CD4-positive, alpha-beta T cell (primary cell): ENCODE measurements around the gene TLR2. TPM values are rescaled to one million over a fixed set of nuclear protein-coding genes. Genes with fewer than 3 reads are reported as not detected.

Experiments
- ATAC-seq: fragments of 200-7000 bp; cut with Tn5 transposase; one replicate; pipeline ENCODE4 v1.10.0; 2022; ENCODE audit warnings: mild to moderate bottlenecking; ENCODE audit not compliant: poor library complexity
- CTCF ChIA-PET: fragments of 350-600 bp; sonication (Branson Sonifier 250); formaldehyde crosslinking; loops from one replicate; lab custom pipeline; 2021; ENCODE audit warnings: antibody characterized with exemption, inconsistent platforms; lab: Charles Lee
- POLR2A ChIA-PET: fragments of 350-600 bp; sonication (Branson Sonifier 250); formaldehyde crosslinking; loops from one replicate; lab custom pipeline; 2021; ENCODE audit warnings: antibody characterized with exemption, inconsistent platforms; lab: Charles Lee
- DNase-seq, 14 experiments: peaks; one replicate each; pipeline ENCODE4 v3.0.0-alpha.2; 2013 to 2020; ENCODE audit warnings: mixed read lengths in 2 of 14
- H3K27ac ChIP-seq, 2 donors: one replicate each; pipeline versions ENCODE4 v1.5.1 to v1.7.0; 2013; ENCODE audit warnings: low read length in 2 of 2, low read depth in 1 of 2, mild to moderate bottlenecking in 1 of 2
- H3K27me3 ChIP-seq, 2 experiments: 1 replicate in 1 of 2; 2 replicates in 1 of 2; pipeline versions ENCODE4 v1.6.1 to v1.7.0; 2013; ENCODE audit warnings: low read length in 2 of 2, control low read depth in 1 of 2, mild to moderate bottlenecking in 1 of 2, moderate library complexity in 1 of 2; ENCODE audit not compliant: insufficient read depth in 2 of 2, control insufficient read depth in 1 of 2
- H3K36me3 ChIP-seq: one replicate; pipeline ENCODE4 v1.6.1; 2013; ENCODE audit warnings: low read length, control low read depth; ENCODE audit not compliant: insufficient read depth
- H3K4me1 ChIP-seq: one replicate; pipeline ENCODE4 v1.6.1; 2013; ENCODE audit warnings: low read length, control low read depth; ENCODE audit not compliant: insufficient read depth
- H3K4me3 ChIP-seq: one replicate; pipeline ENCODE4 v1.5.1; 2013; ENCODE audit warnings: mild to moderate bottlenecking, low read length, moderate library complexity
- H3K9me3 ChIP-seq, 2 experiments: 1 replicate in 1 of 2; 2 replicates in 1 of 2; pipeline versions ENCODE4 v1.6.1 to v1.7.0; 2013; ENCODE audit warnings: low read length in 2 of 2, mild to moderate bottlenecking in 2 of 2, control low read depth in 1 of 2, moderate library complexity in 1 of 2; ENCODE audit not compliant: control insufficient read depth in 1 of 2, insufficient read depth in 1 of 2
- H3K27ac Mint-ChIP-seq: one replicate; pipeline ENCODE4 v1.8.0; 2020; ENCODE audit warnings: mixed read lengths
- H3K27me3 Mint-ChIP-seq: one replicate; pipeline ENCODE4 v1.8.0; 2021; ENCODE audit warnings: mixed read lengths
- H3K36me3 Mint-ChIP-seq: one replicate; pipeline ENCODE4 v1.8.0; 2021; ENCODE audit warnings: low read depth, mixed read lengths
- H3K4me1 Mint-ChIP-seq: one replicate; pipeline ENCODE4 v1.8.0; 2021; ENCODE audit warnings: low read depth, mixed read lengths
- H3K4me3 Mint-ChIP-seq: one replicate; pipeline ENCODE4 v1.8.0; 2020; ENCODE audit warnings: mild to moderate bottlenecking, mixed read lengths
- H3K9me3 Mint-ChIP-seq: one replicate; pipeline ENCODE4 v1.8.0; 2020; ENCODE audit warnings: mixed read lengths
- CTCF ChIP-seq: fragments of 200-600 bp; IDR thresholded peaks from one replicate; pipeline ENCODE4 v1.8.0; 2022; ENCODE audit warnings: antibody characterized with exemption, mild to moderate bottlenecking
- intact Hi-C, 2 experiments: fragments of 100-400 bp; cut with DNase I in 1 of 2; cut with micrococcal nuclease in 1 of 2; formaldehyde crosslinking; loops; one replicate each; pipeline versions ENCODE4 v1.15.1 to v1.9.0; 2023 to 2025; cut with DNase I, micrococcal nuclease
- total RNA-seq, 174 experiments: library from RNA in 2 of 174; stranded (reverse) in 2 of 174; gene quantifications; one replicate each; pipeline ENCODE4 v1.2.3 and lab custom pipeline; 2021 to 2026

Gene TLR2
- total RNA-seq, 2 experiments from 2014 or later, result 2.8 to 2.9 TPM

- Histone ChIP-seq H3K27ac (no peak overlapping the region), H3K9me3 (no peaks in the 10 kb centered on the region), H3K4me3 (no peak overlapping the region), H3K36me3 (no peaks in the 10 kb centered on the region), H3K4me1 (peaks cover 4% of the 10 kb centered on the region), H3K27me3 (no peaks in the 10 kb centered on the region)
- DNase-seq, result no peak
- peaks cover 12% of the 10 kb centered on the region for H3K4me1 Mint-ChIP-seq
- H3K36me3 Mint-ChIP-seq, result no peaks in the 10 kb centered on the region
- POLR2A ChIA-PET, result no interaction called here
- H3K27me3 Mint-ChIP-seq, result peaks cover 6% of the 10 kb centered on the region
- ATAC-seq, result no peak
- intact Hi-C loops, result no loop called here
- no peak for TF ChIP-seq CTCF
- no peak overlapping the region for H3K27ac Mint-ChIP-seq
- CTCF ChIA-PET, result no interaction called here
- no peaks in the 10 kb centered on the region for H3K9me3 Mint-ChIP-seq
- H3K4me3 Mint-ChIP-seq, result no peak overlapping the region
Observed at GRCh38 chr4:153710681-153711080, 26.6 kb downstream of the TLR2 start.

GRCh38 chr4:153713866-153714646 is 30.0 kb downstream of the TLR2 start:
- POLR2A ChIA-PET, result no interaction called here
- no peaks in the 10 kb centered on the region for H3K36me3 ChIP-seq

GRCh38 chr4:153722036-153722435 is 38.0 kb downstream of the TLR2 start:
- H3K36me3 Mint-ChIP-seq, result no peaks in the 10 kb centered on the region
- Histone ChIP-seq H3K9me3 (no peaks in the 10 kb centered on the region), H3K27ac (no peak overlapping the region), H3K36me3 (no peaks in the 10 kb centered on the region), H3K4me1 (no peaks in the 10 kb centered on the region), H3K27me3 (no peaks in the 10 kb centered on the region), H3K4me3 (no peak overlapping the region)
- ChIA-PET POLR2A (no interaction called here), CTCF (interaction anchor here (1.4 kb wide), 1 partner anchor 52 kb away, joined by 3 read pairs; no protein-coding TSS in a partner anchor)
- H3K9me3 Mint-ChIP-seq, result peaks cover 2% of the 10 kb centered on the region
- no peaks in the 10 kb centered on the region for H3K27me3 Mint-ChIP-seq
- no peak overlapping the region for H3K27ac Mint-ChIP-seq
- ATAC-seq, result no peak
- intact Hi-C loops, result no loop called here
- no peak for DNase-seq
- no peaks in the 10 kb centered on the region for H3K4me1 Mint-ChIP-seq
- H3K4me3 Mint-ChIP-seq, result no peak overlapping the region
- no peak for TF ChIP-seq CTCF

More at GRCh38 chr4:153713866-153714646, 30.0 kb downstream of the TLR2 start:
- Histone ChIP-seq H3K4me1 (no peaks in the 10 kb centered on the region), H3K27ac (no peak overlapping the region), H3K9me3 (no peaks in the 10 kb centered on the region), H3K4me3 (no peak overlapping the region), H3K27me3 (no peaks in the 10 kb centered on the region)
- ATAC-seq (no peak), DNase-seq (no peak)
- H3K4me3 Mint-ChIP-seq, result no peak overlapping the region
- no peaks in the 10 kb centered on the region for H3K4me1 Mint-ChIP-seq
- TF ChIP-seq CTCF, result no peak
- H3K9me3 Mint-ChIP-seq, result peaks cover 2% of the 10 kb centered on the region
- no peak overlapping the region for H3K27ac Mint-ChIP-seq
- CTCF ChIA-PET, result no interaction called here
- intact Hi-C loops, result no loop called here
- peaks cover 6% of the 10 kb centered on the region for H3K27me3 Mint-ChIP-seq
- H3K36me3 Mint-ChIP-seq, result no peaks in the 10 kb centered on the region
